Femur (tissue), 1 donor: ENCODE data around the gene PCGF1.

ENCODE experiments used
- DNase-seq: peaks from one replicate; pipeline ENCODE4 v3.0.0-alpha.2; 2017

The PCGF1 gene

GRCh38 chr2:74507145-74507925, at the start of gene PCGF1:
Gene PCGF1, minus strand, starts transcription at chr2:74507695. Its CDS starts 27 bp downstream, at chr2:74507668.
- DNase-seq, result peak; percentile 99

DNA sequence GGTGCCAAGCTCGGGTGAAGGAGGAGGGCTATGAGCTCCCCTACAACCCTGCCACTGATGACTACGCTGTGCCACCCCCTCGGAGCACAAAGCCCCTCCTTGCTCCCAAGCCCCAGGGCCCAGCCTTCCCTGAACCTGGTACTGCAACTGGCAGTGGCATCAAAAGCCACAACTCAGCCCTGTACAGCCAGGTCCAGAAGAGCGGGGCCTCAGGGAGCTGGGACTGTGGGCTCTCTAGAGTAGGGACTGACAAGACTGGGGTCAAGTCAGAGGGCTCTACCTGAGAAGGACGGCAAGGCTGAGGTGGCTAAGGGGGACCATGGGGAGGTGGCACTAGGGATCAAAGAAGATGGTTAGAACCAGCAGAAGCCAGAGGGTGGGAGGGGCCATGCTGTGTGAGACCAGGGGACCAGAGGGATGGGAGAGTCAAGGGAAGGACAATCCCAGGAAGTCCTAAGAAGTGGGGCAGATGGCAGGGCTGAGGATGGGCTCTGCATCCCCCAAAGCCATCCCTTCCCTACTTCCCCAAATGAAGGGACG, 49.4 kb upstream of the PCGF1 start:
- no peak for DNase-seq

DNA sequence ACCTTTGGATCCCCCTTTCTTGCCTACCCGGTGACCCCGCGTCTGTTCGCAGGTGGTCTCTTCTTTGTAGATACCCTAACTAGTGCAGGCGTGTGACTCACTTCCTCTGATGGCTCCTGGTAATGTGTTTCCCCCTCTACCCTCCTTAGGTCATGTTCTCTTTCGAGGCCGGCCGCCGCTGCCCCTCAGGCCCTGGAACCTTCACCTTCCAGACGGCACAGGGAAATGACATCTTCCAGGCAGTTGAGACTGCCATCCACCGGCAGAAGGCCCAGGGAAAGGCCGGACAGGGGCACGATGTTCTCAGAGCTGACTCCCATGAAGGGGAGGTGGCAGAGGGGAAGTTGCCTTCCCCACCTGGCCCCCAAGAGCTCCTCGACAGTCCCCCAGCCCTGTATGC, 48.7 kb upstream of the PCGF1 start:
- DNase-seq, result no peak

- no peak for DNase-seq
These were observed 48.2 kb upstream of the PCGF1 start for GRCh38 chr2:74555610-74556103.

GRCh38 chr2:74554820-74555531, 47.5 kb upstream of the PCGF1 start:
- peak; percentile 55 for DNase-seq

- peak; percentile 94 for DNase-seq
These were observed 46.7 kb upstream of the PCGF1 start, which contains the start of the genes DOK1 and LOXL3 for GRCh38 chr2:74553892-74554819. Gene DOK1, plus strand, starts transcription at chr2:74554720. Its CDS starts 35 bp downstream, at chr2:74554755. Gene LOXL3, minus strand, starts transcription at chr2:74553942. Its CDS starts 1,308 bp downstream, at chr2:74552634.

DNA sequence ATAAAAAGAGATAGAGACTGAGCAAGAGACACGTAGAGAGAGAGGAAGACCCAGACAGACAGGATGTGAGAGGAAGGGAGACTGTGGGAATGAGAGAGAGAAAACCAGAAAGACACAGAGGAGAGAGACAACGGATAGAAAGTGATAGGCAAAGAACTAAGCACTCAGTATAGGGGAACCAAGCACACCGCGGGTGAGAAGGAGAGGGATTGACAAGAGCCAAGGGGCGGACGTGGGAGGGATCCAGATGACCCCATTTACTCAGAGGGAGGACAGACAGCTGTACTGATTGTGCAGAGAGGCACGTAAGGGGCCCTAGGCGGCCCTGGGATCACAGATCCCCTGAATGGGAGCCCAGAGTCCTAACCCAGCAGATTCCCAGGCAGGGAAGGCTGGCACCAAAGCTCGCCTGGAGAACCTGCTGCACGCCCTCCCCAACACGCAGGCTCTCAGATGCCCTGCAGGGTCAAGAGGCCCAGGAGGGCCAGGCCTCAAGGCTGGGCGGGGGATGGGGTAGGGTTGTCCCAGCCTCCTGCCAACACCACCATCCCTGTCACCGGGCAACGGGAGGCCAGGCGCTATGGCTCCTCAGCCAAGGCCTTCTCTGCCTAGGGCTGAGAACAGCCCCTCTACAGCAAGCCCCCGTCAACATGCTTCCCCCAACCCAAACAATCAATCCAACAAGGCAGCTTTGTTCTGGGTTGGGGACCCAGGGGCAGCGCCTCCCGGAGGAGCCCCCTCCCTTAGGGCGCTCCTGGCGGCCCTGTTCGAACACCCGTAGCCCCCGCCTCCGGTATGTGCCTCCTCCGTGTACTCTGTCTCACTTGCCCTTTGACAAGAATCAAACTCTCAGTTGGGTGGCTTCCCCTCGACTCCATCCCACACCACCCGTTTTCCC, 45.7 kb upstream of the PCGF1 start:
- peak; percentile 57 for DNase-seq

DNA sequence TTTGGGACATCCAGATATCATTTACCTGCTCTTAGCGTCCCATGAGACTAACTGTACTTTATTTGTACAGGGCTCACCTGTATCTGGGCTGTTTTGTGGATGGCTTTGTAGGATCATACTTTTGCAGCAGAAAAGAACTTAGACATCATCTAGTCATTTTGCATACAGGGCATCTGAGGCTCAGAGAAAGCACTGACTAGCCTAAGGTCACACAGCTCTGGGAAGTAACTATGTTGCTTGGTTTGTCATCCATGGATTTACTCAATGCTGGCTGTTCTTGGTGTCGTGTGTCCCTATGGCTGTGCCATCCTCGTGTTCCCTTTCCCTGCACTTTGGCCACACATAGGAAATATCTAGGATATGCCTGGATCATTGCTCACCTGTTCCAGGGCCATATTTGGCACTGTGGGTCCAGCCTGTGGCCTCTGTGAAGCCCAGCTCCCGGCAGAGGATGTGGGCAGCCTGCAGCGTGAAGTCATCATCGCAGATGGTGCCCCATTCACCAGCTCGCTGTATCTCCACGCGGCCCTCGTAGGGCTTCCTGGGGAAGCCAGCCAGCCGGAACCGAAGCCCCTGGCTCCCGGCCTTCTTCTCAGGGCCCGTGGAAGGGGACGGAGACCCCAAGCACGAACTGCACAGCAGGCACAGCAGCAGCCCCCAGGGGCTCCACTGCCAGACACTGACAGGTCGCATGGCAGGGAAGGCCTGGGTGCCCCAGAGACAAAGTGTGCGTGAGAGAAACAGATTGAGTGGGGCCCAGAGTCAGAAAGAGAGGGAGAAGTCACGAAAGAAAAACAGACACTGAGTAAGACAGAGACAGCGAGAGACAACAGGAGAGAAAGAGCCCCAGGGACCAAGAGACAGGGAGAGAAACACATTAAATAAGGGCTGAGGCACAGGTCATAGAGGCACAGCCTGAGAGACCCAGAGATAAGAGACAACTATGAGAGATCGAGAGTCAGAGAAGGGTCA, 44.7 kb upstream of the PCGF1 start:
- DNase-seq, result no peak

- no peak for DNase-seq
These were observed 44.0 kb upstream of the PCGF1 start for GRCh38 chr2:74551530-74551929.

DNA sequence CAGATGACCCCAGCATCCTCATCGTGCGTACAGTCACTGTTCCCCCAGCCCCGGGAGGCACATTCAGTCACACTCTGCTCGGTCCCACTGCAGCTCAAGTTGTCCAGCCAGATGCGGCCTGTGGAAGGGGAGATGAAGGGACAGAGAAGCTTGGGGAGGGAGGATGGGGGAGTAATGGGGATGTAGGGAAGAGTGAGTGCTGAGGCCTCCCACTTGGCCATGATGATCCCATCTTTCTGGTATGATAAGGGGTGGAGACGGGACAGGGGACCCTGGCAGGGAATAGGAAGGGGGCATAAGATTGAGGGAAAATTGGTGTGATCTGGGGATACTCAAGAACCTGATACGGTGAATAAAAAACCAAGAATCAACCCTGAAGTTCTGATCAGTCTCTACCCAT, 42.7 kb upstream of the PCGF1 start:
- no peak for DNase-seq

GRCh38 chr2:74548900-74549826, 41.7 kb upstream of the PCGF1 start:
- DNase-seq, result peak; percentile 79

DNA sequence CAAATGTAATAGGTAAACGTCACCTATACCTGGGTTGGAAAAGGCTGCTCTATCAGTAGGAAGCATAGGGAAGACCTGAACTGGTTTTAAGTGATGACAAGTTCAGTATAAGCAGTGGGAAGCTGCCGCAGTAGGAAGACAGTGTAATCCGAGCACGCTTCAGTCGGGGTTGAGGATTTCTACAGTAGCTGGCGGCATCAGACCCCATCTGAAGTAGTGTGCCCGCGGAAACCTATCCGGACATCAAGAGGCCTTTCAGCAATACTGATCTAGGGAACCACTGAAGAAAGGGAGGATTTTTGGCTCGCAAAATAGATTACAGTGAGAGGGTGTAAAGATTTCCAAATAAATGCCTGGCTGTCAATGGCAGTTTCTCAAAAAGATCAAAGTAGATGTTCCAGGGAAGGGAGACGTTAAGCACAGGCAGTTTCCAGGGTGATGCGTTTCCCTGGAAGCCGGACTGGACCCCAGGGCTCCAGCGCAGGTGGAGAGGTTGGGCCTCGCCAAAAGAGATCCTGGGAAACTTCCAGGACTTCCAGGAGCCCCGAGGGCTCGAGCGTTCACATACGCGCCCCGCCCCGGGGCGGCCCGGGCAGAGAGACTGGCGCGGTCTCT, 40.9 kb upstream of the PCGF1 start:
- DNase-seq, result no peak

DNA sequence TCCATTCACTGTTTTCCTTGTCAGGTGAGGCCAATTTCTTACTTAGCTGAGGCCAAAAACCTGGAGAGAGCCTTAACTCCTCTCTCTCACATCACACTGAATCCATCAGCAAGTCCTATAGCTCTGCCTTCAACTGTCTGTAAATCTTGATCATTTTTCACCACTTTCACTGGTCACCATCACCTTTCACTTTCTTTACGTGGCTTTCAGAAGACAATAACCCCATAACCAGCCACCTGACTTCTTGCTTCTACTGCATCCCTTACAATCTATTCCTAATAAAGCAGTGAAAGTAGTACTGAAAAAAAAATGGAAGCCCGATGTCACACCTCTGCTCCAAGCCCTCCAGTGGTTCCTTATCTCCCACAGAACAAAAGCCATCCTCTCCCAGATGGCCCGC, 38.5 kb upstream of the PCGF1 start:
- DNase-seq, result no peak

- DNase-seq, result no peak
These were observed 37.1 kb upstream of the PCGF1 start for GRCh38 chr2:74544634-74545033.

GRCh38 chr2:74542978-74543377, 35.5 kb upstream of the PCGF1 start:
- DNase-seq, result no peak

GRCh38 chr2:74540291-74540690, 32.8 kb upstream of the PCGF1 start:
- DNase-seq, result no peak

DNA sequence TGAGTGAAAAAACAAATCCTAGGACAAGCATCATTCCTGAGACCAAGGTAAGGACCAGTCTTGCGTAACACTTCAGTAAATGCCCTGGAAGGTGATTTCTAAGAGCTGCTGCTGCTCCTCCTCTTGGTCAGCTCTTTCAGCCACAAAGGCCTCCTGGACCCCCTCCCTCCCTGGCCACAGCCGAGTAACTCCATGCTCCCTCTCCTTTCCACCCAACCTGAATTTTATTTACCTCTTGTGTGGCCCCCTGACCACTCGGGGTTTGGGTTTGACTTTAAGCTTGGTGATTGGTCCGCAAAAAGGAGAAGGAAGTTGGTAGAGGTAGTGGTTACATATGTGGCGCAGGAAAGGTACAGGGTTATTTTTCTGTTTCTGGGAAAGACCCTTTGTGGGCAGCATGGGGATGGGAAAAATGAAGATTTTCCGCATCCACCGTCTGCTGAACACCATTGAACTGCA, 31.4 kb upstream of the PCGF1 start:
- DNase-seq, result no peak

DNA sequence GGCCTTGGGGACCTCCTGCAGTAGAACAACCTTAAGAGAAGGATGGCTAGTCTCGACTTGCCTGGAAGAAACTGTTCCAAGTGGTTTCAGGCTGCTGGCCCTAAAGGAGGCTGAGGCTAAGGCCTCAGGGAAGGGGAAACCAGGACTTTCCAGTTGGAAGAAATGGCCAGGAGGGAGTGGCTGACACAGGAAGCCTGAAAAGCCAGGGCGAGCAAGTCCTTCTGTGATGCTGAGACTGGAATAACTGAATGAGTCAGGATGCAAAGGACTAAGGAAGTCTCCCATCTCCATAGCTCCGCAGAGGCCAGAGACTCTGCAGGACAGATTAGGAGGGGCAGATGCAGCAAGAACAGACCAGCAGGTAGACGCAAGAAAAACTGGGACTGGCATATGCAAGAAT, 29.6 kb upstream of the PCGF1 start:
- DNase-seq, result no peak
